ENCODE measurements around the gene MED31. TPM values are rescaled to one million over a fixed set of nuclear protein-coding genes. Genes with fewer than 3 reads are reported as not detected.
"Not testable (repeated sequence)": the region's sequence is repeated elsewhere in the genome, so short reads cannot be mapped to it uniquely, and the experiment has no call there.

The MED31 gene
- total RNA-seq, 1 experiment from 2014 or later: 36.5 TPM

DNA sequence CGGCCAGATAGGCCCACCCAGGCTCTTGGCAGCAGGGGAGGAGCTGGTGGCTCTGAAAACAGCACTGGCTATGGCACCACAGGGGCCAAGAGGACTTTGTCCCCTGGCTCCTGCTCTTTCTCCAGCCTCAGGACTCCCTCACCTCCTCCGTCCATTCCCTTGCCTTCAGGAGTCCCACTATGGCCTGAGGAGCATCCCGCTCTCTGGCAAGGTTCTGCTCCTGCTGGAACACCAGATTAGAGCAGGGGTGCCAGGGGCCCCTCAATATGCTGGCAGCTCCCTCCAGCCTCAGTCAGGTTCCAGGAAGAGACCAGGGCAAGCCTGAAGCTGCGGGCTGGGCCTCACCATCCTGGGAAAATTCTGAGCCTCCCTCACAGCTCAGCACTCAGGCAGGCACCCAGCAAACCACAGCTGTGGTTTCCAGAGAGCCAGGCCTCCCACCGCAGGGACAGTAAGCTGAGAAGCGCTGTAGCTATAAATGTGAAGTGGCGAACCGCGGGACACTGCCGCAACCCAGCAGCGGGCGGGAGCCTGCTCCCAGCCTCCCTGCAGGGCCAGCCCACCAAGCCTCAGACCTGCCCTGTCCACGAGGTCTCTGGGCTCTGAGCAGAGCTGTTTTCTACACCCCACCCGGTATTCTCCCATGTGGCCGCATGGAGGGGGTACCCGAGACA is 25.9 kb upstream of the MED31 start:
- DNase-seq (ENCODE audit: low read depth): peak; percentile 89

DNA sequence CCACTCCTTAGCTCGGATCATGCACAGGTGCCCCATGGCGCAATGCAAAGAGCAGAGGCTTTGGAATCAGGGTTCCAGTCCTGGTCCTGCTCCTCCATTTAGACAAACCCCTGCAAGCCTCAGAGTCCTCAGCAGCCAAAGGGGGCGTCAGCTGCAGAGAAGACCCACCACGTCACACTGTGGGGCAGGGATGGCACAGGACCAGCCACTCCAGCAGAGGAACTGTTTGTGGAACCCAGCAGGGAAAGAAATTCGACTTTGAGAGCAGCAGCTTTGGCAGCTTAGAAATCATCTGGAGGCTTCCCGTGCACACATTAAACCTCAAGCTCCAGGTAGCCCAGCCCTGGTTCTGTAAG is 25.4 kb upstream of the MED31 start:
- no peak for DNase-seq (ENCODE audit: low read depth)

DNA sequence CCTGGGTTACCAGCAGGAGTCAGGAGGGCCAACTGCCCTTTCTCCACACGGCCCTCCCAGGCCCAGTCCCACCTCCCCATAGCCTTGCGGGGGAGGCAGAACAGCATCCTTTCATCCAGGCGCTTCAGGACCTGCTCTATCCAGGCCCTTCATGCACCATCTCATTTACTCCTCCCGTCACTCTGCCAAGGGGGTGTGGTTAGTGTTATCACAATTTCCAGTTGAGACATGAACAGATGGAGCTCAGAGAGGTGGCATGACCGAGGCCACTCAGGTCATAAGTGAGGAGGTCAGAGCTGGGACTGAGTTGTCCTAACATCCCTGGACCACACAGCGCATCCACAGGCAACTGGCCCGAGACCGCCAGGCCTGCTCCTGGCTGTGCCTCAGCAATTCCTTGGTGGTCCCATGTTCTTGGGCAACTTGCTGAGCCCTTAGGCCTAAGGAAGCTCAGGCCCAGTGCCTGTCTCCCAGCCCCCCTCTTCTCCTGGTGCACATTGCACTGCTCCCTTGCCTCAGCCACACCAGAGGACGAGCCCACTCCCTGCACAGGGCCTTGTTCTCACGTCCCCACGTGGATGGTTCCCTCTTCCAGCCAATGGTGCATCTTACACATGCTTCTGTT is 23.9 kb upstream of the MED31 start:
- DNase-seq (ENCODE audit: low read depth): no peak

DNA sequence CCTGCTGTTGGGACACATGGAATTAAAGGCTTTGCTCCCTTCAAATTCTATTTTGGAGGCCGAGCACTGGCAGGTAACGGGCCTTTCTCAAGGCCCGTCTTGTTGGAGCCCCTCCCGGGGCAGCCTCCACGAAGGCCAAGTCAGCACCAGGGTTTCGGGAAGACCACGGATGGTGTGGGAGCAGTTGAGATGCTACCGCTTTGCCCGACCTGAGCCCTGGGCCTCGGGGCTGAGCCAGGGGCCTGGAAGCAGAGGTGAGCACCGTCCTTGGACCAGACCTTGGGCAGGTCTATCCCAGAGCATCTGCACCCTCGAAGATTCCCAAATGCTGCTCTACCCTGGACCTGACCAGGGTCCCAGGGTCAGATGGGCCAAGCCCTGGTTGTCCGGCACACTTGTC is 23.2 kb upstream of the MED31 start:
- DNase-seq (ENCODE audit: low read depth): no peak

DNA sequence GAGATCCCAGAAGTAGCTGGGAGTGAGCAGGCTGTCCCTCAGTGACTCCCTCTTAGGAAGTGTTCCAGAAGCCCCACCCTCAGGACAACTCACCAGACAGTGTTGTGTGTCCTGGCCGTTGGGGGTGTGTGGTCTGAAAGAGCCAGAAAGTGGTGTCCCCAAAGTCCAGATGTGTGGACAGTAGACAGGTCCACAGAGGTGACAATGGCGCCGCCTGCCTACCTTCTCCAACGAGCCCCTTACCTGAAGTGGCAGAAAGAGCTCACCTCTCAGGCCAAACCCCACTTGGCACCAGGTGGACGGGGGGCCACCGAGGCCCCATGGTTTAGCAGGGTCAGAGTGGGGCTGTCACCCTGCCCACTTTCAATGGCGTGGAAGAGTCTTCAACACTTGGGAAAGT is 20.0 kb upstream of the MED31 start:
- DNase-seq (ENCODE audit: low read depth): no peak

DNA sequence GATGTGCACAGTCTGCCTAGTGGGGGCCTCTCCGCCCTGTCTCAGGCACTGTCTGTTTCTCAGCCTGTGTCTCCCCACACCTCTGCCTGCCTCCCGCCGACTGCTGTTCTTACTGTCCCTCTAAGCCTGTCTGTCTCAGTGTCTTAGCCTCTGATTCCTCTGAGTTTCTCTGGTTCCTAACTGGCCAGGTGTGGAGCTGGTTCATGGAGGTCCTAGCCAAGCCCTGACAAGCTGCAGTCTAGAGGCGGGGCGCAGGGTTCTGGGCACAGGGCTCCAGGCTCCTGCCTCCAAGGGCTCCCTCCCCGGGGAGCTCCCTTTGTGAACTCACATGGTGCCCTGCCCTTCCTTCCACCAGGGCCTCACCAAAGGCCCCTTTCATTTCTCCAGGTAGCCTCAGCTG is 19.6 kb upstream of the MED31 start:
- no peak for DNase-seq (ENCODE audit: low read depth)

DNA sequence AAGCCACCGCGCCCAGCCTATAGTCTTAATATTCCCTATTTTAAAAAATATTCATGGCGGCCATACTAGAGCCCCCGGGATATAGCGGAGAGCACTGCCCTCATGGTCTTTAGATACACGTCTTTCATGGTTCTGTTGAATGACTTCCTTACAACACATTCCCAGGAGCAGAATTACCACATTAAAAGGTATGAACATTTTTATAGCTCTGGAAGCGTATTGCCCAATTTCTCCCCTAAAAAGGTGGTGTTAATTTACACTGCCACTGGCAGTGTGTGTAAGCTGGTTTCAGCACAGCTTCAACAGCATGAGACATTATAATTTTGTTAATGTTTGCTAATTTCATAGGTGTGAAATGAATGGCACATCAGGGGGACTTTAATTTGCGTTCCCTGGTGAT is 19.2 kb upstream of the MED31 start:
- no peak for DNase-seq (ENCODE audit: low read depth)

DNA sequence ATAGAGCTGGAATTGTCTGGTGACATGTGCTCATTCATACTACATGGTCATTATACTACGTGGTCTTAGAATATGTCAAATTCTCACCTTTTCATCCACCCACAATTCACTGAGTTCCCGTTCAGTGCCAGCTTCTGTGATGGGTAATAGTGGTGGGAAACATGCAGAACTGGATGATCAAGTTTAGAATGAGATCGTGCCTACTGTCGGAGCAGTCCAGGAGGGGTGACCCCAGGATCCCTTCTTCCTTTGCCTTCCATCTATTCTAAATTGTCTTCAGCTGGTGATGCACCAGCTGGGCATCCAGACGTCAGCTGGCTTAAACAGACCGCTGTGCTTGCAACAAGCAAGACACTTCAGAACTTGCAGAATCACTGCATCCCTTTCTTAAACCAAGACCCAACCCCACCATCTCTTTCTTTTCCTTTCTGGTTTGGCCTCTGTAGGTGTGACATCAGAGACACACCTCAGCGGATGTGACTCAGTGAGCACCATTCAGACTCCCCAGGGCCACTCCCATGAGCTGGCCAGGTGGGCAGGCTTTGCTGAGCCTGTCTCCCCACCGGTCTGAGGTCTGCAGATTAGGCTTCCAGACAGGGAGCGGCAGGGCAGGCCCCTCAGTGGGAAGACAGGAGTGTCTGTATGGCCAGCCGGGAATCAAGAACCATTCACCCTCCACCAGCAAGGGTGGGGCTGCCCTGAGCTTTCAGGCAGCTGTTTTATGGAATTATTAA is 18.2 kb upstream of the MED31 start:
- peak; percentile 44 for DNase-seq (ENCODE audit: low read depth)

DNA sequence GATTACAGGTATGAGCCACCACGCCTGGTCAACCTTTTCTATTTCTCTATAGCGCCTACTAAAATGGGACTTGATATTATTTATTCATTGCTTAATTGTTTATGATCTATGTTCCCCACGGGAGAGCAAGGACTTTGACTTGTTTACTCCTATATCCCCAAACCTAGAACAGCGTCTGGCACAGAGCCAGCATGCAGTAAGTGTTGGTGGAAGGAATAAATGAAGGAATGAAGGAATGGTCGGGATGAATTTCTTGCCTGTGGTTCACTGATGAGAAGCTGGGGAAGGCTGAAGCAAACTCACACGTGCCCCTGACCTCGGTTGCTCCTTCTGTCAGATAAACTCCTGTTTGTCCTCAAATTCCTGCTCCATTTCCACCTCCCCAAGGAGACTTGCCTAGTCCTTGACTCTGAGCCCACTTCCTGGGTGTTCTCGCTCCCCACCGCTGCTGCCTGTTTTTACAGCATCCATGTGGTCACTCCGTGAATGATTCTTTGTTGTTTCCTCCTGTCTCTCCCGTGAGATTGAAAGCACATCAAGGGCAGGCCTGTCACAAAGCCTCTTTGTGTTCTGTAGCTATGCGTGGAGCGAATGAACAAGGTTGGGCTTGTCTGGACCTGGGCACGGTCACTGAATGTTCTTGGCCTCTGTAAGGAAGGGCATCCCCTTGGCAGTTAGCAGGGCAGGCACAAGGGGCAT is 17.5 kb upstream of the MED31 start:
- no peak for DNase-seq (ENCODE audit: low read depth)

DNA sequence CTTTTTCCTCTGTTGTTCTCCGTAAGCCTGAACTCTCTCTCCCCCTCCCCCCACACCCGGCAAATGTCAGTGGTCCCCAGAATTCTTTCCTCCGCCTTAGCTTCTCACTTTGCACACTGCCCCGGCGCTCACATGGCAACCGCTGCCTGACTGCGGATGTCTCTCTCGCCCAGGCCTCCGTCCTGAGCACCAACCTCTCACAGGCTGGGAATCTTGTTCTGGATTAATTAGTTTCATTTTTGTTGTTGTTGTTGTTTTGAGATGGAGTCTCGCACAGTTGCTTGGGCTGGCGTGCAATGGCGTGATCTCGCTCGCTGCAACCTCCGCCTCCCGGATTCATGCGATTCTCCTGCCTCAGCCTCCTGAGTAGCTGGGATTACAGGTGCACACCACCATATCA is 16.8 kb upstream of the MED31 start:
- DNase-seq (ENCODE audit: low read depth): no peak

DNA sequence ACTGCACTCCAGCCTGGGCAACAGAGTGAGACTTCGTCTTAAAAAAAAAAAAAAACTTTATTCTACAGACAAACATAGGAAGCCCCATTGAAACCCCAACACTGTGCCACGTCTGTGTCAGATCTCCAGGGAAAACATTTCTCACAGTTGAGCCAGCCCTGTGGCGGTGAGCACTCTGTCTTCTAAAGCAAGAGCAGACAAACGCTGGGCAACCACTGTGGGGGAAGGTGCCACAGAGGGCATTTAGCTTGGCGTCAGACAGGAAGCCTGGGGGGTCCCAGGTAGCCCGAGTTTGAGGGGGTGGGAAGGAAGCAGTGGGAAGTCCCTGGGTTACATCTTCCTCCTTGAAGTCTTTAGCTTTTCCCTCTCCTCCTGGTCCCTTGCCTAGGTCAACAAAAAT is 16.1 kb upstream of the MED31 start:
- no peak for DNase-seq (ENCODE audit: low read depth)

DNA sequence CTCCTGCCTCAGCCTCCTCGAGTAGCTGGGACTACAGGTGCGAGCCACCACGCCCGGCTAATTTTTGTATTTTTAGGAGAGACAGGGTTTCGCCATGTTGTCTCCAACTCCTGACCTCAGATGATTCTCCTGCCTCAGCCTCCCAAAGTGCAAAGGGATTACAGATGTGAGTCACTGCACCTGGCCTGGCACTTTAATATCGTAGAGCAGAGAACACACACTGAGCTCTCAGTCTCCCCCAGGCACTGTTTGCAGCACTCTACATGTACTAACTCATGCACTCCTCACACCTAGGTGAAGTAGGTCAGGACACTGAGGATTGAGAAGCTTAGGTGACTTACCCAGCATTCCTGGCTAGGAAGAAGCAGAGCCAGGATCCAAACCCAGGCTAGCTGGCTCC is 15.2 kb upstream of the MED31 start:
- no peak for DNase-seq (ENCODE audit: low read depth)

DNA sequence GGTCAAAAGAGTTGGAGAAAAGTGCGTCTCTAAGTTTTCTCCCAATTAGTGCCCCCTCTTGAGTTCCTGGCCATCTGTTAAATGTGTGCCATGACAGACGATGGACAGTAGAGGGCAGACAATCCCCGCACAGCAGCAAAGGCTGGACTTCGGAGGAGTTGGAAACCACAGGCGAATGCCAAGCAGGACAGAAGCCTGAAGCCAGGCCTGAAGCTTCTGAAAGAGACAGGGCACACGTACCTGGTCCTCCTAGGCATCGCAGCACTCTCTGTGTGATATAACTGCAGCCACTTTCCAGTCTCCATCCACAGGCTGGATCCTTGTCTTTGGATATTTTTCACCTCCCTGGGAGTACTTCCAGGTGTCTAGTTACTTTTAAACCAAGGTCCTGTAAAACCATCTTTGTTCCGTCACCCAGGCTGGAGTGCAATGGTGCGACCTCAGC is 14.7 kb upstream of the MED31 start:
- DNase-seq (ENCODE audit: low read depth): peak; percentile 84

DNA sequence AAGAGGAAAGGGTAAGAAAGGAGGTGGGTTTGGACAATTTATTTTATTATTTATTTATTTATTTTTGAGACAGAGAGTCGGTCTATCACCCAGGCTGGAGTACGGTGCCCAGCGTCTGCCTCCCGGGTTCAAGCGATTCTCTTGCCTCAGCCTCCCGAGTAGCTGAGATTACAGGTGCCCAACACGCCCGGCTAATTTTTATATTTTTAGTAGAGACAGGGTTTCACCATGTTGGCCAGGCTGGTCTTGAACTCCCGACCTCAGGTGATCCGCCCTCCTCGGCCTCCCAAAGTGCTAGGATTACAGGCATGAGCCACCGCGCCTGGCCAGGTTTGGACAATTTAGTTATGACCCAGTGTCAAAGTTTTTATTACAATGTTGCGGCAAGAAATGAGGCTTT is 11.8 kb upstream of the MED31 start:
- DNase-seq (ENCODE audit: low read depth): not testable (repeated sequence)

DNA sequence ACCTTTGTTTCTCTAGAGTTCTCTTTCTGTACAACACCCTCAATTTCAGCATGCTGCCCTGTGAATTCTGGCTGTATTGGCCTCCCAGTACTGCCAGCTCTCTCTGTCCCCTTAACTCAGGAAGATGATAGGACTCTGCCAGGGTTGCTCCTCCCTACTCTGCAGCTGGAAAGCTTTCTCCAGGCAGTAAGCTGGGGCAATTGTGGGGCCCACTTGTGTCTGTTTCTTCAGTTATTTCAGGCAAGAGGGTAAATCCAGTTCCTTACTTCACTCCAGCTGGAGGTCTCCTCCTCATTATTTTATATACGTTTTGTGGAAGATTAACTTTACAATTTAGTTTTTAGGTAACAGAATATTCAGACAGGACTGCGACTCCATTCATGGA is 10.1 kb upstream of the MED31 start:
- DNase-seq (ENCODE audit: low read depth): no peak

DNA sequence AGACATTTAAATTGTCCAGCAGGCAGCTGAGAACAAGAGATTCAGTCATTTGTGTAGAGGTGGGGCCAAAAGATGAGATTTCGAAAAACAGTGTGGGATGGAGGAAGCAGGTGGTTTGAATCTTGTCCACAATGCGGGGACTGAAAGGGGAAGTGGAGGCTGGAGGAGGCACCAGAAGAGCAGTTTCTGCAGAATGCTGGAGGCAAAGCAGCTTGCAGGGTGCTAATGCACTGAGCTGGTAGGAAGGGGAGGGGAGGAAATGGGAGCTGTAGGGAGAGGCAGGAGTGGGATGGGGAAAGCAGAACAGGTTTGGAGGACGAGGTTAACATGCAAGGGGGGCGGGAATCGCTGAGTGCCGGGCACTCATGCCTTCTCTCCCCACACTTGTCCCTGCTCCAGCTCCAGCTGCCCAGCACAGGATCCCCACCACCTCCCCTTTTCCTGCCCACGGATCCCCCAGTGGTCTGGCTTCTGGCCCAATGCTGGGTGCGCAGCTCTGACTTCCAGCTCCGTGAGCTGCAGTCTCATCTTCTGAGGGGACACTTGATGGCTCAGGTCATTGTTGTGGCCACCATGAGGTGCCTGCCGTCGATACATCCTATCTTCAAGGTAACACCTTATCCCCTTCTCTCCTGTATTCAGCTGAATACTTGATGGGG is 9.5 kb upstream of the MED31 start:
- no peak for DNase-seq (ENCODE audit: low read depth)

DNA sequence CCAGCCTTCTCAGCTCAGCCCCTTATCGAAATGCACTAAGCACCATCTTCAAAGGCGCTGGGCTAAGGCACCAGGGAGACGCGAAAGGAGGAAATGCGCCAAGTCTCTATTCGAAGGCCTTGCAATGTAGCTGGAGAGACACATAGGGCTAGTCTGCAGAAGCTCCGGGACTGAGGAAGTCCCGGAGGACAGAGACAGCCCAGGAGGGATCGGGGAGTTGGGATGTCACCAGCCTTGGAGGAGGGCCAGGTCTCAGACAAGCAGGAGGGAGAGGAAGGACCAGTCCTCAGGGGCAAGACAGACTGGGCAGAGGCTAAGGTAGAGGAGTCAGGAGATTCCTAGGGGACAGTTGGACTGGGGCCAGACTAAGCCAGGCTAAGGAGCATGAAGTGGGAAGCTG is 8.7 kb upstream of the MED31 start:
- DNase-seq (ENCODE audit: low read depth): no peak

DNA sequence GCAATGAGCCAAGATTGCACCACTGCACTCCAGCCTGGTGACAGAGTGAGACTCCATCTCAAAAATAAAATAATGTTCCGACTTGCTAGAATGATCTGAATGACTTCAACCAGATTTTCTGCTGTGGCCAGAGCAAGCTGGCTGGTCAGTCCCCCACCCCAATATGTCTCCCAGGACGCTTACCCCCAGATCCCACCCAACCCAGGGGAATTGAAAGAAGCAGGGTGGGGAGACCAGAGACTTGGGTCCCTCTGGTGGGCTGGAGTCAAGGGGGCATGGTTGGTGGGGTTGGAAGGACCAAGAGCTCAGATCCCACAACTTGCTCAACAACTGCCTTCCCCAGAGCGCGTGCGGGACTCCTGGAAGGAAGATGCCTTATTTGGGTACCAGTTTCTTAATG is 7.0 kb upstream of the MED31 start:
- not testable (repeated sequence) for DNase-seq (ENCODE audit: low read depth)

DNA sequence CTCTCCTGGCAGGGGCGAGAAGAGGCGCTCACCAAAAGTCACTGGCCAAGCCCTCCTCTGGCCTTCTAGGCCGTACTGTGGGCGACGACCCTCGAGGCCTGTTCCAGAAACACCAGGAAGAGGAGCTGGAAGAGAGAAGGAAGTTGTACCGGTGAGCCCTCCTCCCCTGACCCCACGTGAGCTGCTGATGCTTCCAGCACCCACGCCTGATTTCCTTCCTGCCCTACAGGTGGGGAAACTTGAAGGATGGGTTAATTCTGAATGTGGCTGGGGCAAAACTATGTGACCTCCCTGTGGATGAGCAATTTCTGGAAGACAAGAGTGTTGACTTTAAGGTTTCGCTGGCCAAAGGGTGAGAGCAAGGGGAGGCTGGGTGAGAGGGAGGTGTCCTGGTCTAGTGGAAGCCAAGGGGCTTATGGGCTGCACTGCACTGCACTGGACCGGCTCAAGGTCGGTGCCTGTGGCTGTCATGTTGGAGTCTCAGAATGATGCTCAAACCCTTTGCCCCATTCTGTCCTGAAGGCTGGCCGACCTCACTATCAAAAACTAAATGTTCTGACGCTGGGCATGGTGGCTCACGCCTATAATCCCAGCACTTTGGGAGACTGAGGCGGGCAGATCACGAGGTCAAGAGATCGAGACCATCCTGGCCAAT is 6.4 kb upstream of the MED31 start:
- no peak for DNase-seq (ENCODE audit: low read depth)

DNA sequence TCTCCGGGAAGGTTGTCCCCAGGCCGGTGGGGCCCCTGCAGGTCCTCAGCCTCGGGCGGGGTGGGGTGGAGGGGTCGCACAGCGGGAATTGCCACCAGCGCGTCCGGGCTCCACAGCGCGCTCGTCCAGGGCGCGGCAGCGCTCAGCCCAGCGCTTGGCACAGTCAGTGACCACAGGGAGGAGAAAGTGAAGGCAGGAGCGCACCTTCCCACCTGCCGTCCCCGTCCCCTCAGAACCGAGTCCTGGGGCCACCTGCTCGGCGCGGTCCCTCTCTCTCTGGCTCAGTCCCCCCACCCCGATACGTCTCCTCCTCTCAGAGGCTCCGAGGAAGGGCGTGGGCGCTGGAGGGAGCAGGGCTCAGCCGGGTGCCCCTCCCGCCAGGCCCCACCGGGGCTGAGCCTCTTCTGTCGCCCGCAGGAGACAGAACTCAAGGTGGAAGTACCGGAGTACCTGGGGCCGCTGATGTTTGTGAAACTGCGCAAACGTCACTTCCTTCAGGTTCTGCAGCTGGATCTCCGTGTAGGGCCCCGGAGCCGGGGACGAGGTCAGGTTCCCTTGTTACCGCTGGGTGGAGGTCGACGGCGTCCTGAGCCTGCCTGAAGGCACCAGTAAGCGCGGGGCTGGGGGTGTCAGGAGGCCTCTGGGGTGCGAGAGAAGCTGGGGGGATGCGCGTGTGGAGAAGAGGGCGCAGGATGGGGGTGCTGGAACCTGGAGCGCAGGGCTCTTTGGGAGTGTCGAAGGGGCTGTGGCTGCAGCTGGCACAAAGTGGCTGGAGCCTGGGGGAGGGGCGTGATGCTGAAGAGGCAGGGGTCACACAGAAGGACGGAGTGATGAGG is 5.6 kb upstream of the MED31 start:
- DNase-seq (ENCODE audit: low read depth): not testable (repeated sequence)

Measured in Daoy (cell line).